ENCODE results near the gene LSMEM2.
A peak's percentile ranks its signal among the peaks of the same experiment; 100 is the strongest.
"Not testable (repeated sequence)": the region's sequence is repeated elsewhere in the genome, so short reads cannot be mapped to it uniquely, and the experiment has no call there.

The LSMEM2 gene

GRCh38 chr3:50299929-50300680 is 21.2 kb downstream of the LSMEM2 start:
- peak; percentile 49 for DNase-seq (ENCODE audit: low read depth)
- TF ChIP-seq, protein P1, sequence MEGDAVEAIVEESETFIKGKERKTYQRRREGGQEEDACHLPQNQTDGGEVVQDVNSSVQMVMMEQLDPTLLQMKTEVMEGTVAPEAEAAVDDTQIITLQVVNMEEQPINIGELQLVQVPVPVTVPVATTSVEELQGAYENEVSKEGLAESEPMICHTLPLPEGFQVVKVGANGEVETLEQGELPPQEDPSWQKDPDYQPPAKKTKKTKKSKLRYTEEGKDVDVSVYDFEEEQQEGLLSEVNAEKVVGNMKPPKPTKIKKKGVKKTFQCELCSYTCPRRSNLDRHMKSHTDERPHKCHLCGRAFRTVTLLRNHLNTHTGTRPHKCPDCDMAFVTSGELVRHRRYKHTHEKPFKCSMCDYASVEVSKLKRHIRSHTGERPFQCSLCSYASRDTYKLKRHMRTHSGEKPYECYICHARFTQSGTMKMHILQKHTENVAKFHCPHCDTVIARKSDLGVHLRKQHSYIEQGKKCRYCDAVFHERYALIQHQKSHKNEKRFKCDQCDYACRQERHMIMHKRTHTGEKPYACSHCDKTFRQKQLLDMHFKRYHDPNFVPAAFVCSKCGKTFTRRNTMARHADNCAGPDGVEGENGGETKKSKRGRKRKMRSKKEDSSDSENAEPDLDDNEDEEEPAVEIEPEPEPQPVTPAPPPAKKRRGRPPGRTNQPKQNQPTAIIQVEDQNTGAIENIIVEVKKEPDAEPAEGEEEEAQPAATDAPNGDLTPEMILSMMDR (IDR thresholded peaks at IDR 0.05; ENCODE audit: low read length, missing control alignments), result no peak
- H3K4me3 ChIP-seq (replicated peaks; ENCODE audit: low read depth, low read length), result peak overlapping the region; percentile 55

GRCh38 chr3:50300681-50301254 is 21.9 kb downstream of the LSMEM2 start:
- TF ChIP-seq, protein P1 (IDR thresholded peaks at IDR 0.05; ENCODE audit: low read length, missing control alignments), result no peak
- H3K4me3 ChIP-seq (replicated peaks; ENCODE audit: low read depth, low read length), result no peak overlapping the region
- DNase-seq (ENCODE audit: low read depth), result no peak

GRCh38 chr3:50302095-50303012 is 23.5 kb downstream of the LSMEM2 start:
- no peak overlapping the region for H3K4me3 ChIP-seq (replicated peaks; ENCODE audit: low read depth, low read length)
- TF ChIP-seq, protein P1 (IDR thresholded peaks at IDR 0.05; ENCODE audit: low read length, missing control alignments), result no peak
- no peak for DNase-seq (ENCODE audit: low read depth)

DNA sequence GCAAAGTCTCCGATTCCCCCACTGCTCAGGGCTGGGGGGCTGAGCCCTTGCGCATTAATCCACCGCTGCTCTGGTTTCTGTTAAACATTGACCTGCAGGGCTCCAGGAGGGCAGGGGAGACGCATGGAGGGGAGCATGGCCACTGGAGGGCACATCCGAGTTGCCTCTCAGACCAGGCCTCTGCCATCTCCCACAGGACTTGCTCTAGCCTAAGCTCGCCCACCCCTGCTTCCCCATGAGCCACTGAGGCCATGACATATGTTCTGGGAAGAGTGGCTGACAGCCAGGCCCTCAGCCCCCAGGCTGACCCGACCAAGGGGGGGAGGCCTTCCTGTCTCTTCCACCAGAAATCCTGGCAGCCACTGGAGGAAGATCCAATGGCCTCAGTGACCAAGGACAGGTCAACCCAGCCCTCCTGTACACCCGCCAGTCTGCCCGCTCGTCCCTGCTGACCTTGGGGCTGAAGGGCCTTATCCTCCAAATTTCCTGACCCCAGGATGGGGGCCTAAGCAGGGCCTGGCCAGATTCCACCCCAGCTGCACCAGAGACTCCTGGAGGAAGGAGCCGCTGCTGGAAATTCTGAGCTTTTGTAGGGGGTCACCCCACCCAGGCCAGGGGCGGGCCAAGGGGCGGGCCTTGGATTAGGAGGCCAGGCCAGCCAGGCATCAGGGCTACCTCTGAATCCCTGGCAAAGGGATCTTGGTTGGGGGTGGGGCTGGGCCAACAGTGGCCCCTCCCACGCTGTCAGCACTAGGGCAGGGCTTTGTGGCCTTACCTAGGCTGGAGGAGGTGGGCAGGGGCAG is 24.3 kb downstream of the LSMEM2 start, which contains the start of gene HYAL1:
Gene HYAL1 (minus strand): TSS at position 562 of the 803 bp plus-strand sequence. CDS start 618 bp downstream, outside the sequence.
- H3K4me3 ChIP-seq (replicated peaks; ENCODE audit: low read depth, low read length), result peak within 1 kb of the TSS; percentile 10
- DNase-seq (ENCODE audit: low read depth), result peak; percentile 33
- TF ChIP-seq, protein P1 (IDR thresholded peaks at IDR 0.05; ENCODE audit: low read length, missing control alignments), result peak; percentile 5

- TF ChIP-seq, protein P1 (IDR thresholded peaks at IDR 0.05; ENCODE audit: low read length, missing control alignments), result no peak
- DNase-seq (ENCODE audit: low read depth), result no peak
- H3K4me3 ChIP-seq (replicated peaks; ENCODE audit: low read depth, low read length), result no peak overlapping the region
Observed at GRCh38 chr3:50304601-50305000, 25.7 kb downstream of the LSMEM2 start.

DNA sequence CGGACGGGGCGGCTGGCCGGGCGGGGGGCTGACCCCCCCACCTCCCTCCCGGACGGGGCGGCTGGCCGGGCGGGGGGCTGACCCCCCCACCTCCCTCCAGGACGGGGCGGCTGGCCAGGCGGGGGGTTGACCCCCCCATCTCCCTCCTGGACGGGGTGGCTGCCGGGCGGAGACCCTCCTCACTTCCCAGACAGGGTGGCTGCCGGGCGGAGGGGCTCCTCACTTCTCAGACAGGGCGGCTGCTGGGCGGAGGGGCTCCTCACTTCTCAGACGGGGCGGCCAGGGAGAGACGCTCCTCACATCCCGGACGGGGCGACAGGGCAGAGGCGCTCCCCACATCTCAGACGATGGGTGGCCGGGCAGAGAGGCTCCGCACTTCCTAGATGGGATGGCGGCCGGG is 33.2 kb downstream of the LSMEM2 start:
- H3K4me3 ChIP-seq (replicated peaks; ENCODE audit: low read depth, low read length); DNase-seq (ENCODE audit: low read depth): not testable (repeated sequence)
